ENCODE results near the gene TMEM219.

TMEM219 gene

GRCh38 chr16:29982560-29983419, 20.9 kb downstream of the TMEM219 start:
- DNase-seq (ENCODE audit: low read depth), result no peak

DNA sequence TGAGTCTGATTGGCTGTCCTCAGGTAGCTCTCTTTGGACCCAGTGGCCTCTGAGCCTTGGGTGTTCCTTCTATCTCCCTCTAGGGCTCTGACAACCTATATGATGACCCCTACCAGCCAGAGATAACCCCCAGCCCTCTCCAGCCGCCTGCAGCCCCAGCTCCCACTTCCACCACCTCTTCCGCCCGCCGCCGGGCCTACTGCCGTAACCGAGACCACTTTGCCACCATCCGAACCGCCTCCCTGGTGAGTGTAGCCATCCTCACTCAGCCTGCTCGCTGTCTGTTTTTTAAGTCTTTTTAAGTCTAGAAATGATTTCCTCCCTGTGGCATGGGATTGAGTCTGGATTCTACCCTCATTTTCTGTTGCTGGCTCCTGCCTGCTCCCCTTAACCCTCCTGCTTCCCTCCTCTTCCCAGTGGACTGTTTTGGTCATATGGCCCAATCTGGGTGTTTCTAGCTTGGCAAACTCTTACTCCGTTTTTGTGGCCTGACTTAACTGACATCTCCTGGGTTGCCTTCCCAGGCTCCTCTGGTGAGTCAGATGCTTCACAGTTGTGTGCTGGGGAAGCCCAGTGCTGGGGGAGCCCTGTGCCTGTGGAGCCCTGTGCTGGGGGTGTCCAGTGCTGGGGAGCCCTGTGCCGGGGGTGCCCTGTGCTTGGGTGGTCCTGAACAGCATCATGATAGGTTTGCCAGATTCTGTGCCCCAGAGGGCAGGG, 21.7 kb downstream of the TMEM219 start:
- no peak for DNase-seq (ENCODE audit: low read depth)

GRCh38 chr16:29984137-29984763, 22.4 kb downstream of the TMEM219 start:
- DNase-seq (ENCODE audit: low read depth), result no peak

DNA sequence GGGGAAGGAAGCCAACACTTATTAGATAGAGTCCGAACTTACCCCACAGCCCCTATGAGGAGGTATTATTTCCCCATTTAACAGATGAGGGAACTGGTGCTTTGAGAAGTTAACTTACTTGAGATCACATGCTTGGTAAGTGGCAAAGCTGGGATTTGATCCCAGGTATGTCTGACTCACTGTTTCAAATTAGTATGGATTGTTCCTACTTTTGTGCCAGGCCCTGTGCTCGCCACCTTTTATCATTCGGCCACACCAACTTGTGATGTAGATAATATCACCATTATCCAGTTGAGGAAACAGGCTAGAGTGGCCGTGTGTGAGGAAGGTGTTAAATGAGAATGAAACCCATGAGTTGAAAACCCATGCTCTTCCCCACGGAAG, 22.9 kb downstream of the TMEM219 start:
- no peak for DNase-seq (ENCODE audit: low read depth)

- no peak for DNase-seq (ENCODE audit: low read depth)
These were observed 23.5 kb downstream of the TMEM219 start for GRCh38 chr16:29985271-29985811.

DNA sequence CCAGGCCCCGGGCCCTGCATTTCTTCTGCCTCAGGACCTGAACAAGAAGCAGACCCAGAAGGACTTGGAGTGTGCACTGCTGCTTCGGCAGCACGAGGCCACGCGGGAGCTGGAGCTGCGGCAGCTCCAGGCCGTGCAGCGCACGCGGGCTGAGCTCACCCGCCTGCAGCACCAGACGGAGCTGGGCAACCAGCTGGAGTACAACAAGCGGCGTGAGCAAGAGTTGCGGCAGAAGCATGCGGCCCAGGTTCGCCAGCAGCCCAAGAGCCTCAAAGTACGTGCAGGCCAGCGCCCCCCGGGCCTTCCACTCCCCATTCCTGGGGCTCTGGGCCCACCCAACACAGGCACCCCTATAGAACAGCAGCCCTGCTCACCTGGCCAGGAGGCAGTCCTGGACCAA, 24.4 kb downstream of the TMEM219 start:
- no peak for DNase-seq (ENCODE audit: low read depth)

- DNase-seq (ENCODE audit: low read depth), result no peak
These were observed 25.1 kb downstream of the TMEM219 start for GRCh38 chr16:29986931-29987330.

- DNase-seq (ENCODE audit: low read depth), result no peak
These were observed 25.6 kb downstream of the TMEM219 start for GRCh38 chr16:29987371-29988085.

GRCh38 chr16:29988346-29989075, 26.6 kb downstream of the TMEM219 start:
- no peak for DNase-seq (ENCODE audit: low read depth)

GRCh38 chr16:29989111-29989858, 27.4 kb downstream of the TMEM219 start:
- no peak for DNase-seq (ENCODE audit: low read depth)

- DNase-seq (ENCODE audit: low read depth), result no peak
These were observed 28.2 kb downstream of the TMEM219 start for GRCh38 chr16:29990034-29990433.

DNA sequence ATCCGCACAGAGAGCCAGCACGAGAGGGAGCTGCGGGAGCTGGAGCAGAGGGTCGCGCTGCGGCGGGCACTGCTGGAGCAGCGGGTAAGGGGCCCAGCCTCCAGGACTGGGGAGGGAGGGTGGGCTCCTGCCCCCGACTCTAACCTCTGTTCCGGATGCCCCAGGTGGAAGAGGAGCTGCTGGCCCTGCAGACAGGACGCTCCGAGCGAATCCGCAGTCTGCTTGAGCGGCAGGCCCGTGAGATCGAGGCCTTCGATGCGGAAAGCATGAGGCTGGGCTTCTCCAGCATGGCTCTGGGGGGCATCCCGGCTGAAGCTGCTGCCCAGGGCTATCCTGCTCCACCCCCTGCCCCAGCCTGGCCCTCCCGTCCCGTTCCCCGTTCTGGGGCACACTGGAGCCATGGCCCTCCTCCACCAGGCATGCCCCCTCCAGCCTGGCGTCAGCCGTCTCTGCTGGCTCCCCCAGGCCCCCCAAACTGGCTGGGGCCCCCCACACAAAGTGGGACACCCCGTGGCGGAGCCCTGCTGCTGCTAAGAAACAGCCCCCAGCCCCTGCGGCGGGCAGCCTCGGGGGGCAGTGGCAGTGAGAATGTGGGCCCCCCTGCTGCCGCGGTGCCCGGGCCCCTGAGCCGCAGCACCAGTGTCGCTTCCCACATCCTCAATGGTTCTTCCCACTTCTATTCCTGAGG, 29.1 kb downstream of the TMEM219 start:
- no peak for DNase-seq (ENCODE audit: low read depth)

DNA sequence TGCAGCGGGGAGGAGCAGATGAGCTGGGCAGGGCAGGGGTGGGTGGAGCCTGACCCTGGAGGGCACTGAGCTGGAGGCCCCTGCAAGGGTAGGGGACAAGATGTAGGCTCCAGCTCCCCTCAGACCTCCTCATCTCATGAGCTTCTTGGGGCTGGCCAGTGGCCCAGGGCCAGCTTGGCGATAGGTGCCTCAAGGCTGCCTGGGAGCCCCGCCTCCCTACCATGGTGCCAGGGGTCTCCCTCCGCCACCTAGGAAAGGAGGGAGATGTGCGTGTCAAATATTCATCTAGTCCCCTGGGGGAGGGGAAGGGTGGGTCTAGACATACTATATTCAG, 29.7 kb downstream of the TMEM219 start:
- DNase-seq (ENCODE audit: low read depth), result no peak

DNA sequence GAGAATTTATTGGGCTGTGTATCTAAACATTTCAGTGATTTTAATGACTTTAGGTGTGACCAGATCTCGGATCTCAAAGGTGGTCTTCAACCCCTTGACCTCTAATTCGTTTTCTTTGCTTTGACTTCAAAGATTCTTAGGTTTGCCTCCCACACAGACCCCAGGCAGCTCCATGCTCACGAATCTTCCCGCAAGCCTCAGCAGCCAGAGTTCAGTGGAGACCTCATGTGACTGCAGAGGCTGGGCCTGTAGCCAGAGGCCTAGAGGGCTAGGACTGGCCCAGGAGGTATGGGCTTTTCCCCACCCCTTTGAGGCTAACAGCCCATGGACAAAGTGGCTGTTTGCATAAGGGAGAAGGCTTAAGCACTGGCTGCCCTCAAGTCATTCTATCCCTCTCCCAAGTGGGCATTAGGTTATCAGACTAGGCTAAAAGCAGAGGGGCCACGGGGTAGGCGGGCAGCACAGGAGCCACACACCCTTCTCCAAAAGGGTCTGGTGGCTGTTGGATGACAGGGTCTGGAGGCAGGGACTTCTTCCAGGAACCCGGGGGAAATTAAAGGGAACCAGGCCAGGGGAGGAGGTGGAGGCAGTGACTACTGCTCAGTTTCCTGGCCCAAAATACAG, 30.6 kb downstream of the TMEM219 start:
- DNase-seq (ENCODE audit: low read depth), result no peak

GRCh38 chr16:29993191-29993902, 31.5 kb downstream of the TMEM219 start:
- DNase-seq (ENCODE audit: low read depth), result no peak

GRCh38 chr16:29993903-29994599, 32.2 kb downstream of the TMEM219 start:
- DNase-seq (ENCODE audit: low read depth), result no peak

GRCh38 chr16:29994600-29995323, 32.9 kb downstream of the TMEM219 start:
- peak; percentile 48 for DNase-seq (ENCODE audit: low read depth)

All from stimulated activated CD8-positive, alpha-beta memory T cell treated with anti-CD3 and anti-CD28 coated beads, Interleukin-12 subunit alpha, Interleukin-12 subunit beta, amount 100 ng/mL, for 4 hours (primary cell).